Measurements from ENCODE around the gene EPS15.

EPS15 gene

GRCh38 chr1:51308636-51309035 lies 210.4 kb downstream of the EPS15 start:
- H3K9me3 ChIP-seq (ENCODE audit: control insufficient read depth, insufficient read depth, low read length), result no peaks in the 10 kb centered on the region
- H3K9ac ChIP-seq (ENCODE audit: low read depth, low read length), result no peak overlapping the region
- no peaks in the 10 kb centered on the region for H3K36me3 ChIP-seq (ENCODE audit: insufficient read depth, low read length)

GRCh38 chr1:51306950-51307349 lies 212.1 kb downstream of the EPS15 start:
- Histone ChIP-seq H3K9me3 (ENCODE audit: control insufficient read depth, insufficient read depth, low read length) (no peaks in the 10 kb centered on the region), H3K4me1 (ENCODE audit: insufficient read depth, low read length) (no peaks in the 10 kb centered on the region), H3K36me3 (ENCODE audit: insufficient read depth, low read length) (no peaks in the 10 kb centered on the region), H3K9ac (ENCODE audit: low read depth, low read length) (no peak overlapping the region)

More at GRCh38 chr1:51308636-51309035, 210.4 kb downstream of the EPS15 start:
- H3K4me1 ChIP-seq (ENCODE audit: insufficient read depth, low read length), result no peaks in the 10 kb centered on the region

- H3K36me3 ChIP-seq (ENCODE audit: insufficient read depth, low read length), result 0 out of 2 replicates have a peak, but pooled peaks cover 2% of the 10 kb centered on the region
- no peaks in the 10 kb centered on the region for H3K9me3 ChIP-seq (ENCODE audit: control insufficient read depth, insufficient read depth, low read length)
- no peaks in the 10 kb centered on the region for H3K4me1 ChIP-seq (ENCODE audit: insufficient read depth, low read length)
- no peak overlapping the region for H3K9ac ChIP-seq (ENCODE audit: low read depth, low read length)
Measured at GRCh38 chr1:51305371-51305823, 213.7 kb downstream of the EPS15 start.

- Histone ChIP-seq H3K4me1 (ENCODE audit: insufficient read depth, low read length) (no peaks in the 10 kb centered on the region), H3K9ac (ENCODE audit: low read depth, low read length) (no peak overlapping the region), H3K9me3 (ENCODE audit: control insufficient read depth, insufficient read depth, low read length) (no peaks in the 10 kb centered on the region), H3K36me3 (ENCODE audit: insufficient read depth, low read length) (0 out of 2 replicates have a peak, but pooled peaks cover 2% of the 10 kb centered on the region)
Measured at GRCh38 chr1:51304360-51304759, 214.7 kb downstream of the EPS15 start.
